Stimulated activated CD8-positive, alpha-beta memory T cell treated with anti-CD3 and anti-CD28 coated beads, Interleukin-12 subunit alpha, Interleukin-12 subunit beta, amount 100 ng/mL, for 24 hours (primary cell): ENCODE data around the gene AOC2.
"Not testable (repeated sequence)": the region's sequence is repeated elsewhere in the genome, so short reads cannot be mapped to it uniquely, and the experiment has no call there.

ENCODE experiments used
- DNase-seq: peaks from one replicate; pipeline ENCODE4 v3.0.0-alpha.2; 2020; ENCODE audit errors: extremely low read depth

AOC2 gene

GRCh38 chr17:42832213-42832933 is 12.0 kb upstream of the AOC2 start:
- DNase-seq = no peak

- DNase-seq = peak; percentile 82
Observed at GRCh38 chr17:42832934-42833766, 11.2 kb upstream of the AOC2 start, which contains the start of gene PSME3. Gene PSME3 (plus strand): TSS chr17:42833397. CDS start chr17:42833632, 235 bp downstream.

- DNase-seq = no peak
Observed at GRCh38 chr17:42833767-42834422, 10.5 kb upstream of the AOC2 start.

- no peak for DNase-seq
Observed at GRCh38 chr17:42835732-42836131, 8.6 kb upstream of the AOC2 start.

GRCh38 chr17:42841975-42842685 is 2.2 kb upstream of the AOC2 start:
- DNase-seq = no peak

GRCh38 chr17:42843358-42843934 is 934 bp upstream of the AOC2 start:
- DNase-seq = no peak

- no peak for DNase-seq
Observed at GRCh38 chr17:42844761-42845555, 578 bp downstream of the AOC2 start.

GRCh38 chr17:42845556-42845917 is 1.2 kb downstream of the AOC2 start:
- no peak for DNase-seq

- no peak for DNase-seq
Observed at GRCh38 chr17:42845918-42846593, 1.7 kb downstream of the AOC2 start.

- no peak for DNase-seq
Observed at GRCh38 chr17:42846594-42847280, 2.4 kb downstream of the AOC2 start.

- DNase-seq = no peak
Observed at GRCh38 chr17:42848093-42848492, 3.7 kb downstream of the AOC2 start.

GRCh38 chr17:42849031-42849430 is 4.7 kb downstream of the AOC2 start:
- no peak for DNase-seq

GRCh38 chr17:42849451-42850181 is 5.2 kb downstream of the AOC2 start:
- no peak for DNase-seq

- no peak for DNase-seq
Observed at GRCh38 chr17:42850954-42851353, 6.6 kb downstream of the AOC2 start, which contains the start of gene AOC3. Gene AOC3 (plus strand): TSS chr17:42851199. CDS start chr17:42851344, 145 bp downstream.

- not testable (repeated sequence) for DNase-seq
Observed at GRCh38 chr17:42851371-42852240, 7.2 kb downstream of the AOC2 start.

- DNase-seq = no peak
Observed at GRCh38 chr17:42852351-42852750, 8.0 kb downstream of the AOC2 start.

GRCh38 chr17:42853004-42853403 is 8.6 kb downstream of the AOC2 start:
- no peak for DNase-seq

GRCh38 chr17:42853597-42853967 is 9.2 kb downstream of the AOC2 start:
- no peak for DNase-seq
